SK-N-SH (cell line): ENCODE data around the gene XIRP1. TPM values are rescaled to one million over a fixed set of nuclear protein-coding genes. Genes with fewer than 3 reads are reported as not detected.

Experiments
- CTCF ChIA-PET: fragments of 300-600, 350-600 bp; formaldehyde crosslinking; extraction: SDS; loops from one replicate; lab custom pipeline; 2021; lab: Yijun Ruan, JAX
- POLR2A ChIA-PET: fragments of 350-600 bp; sonication (Branson Sonifier 250); formaldehyde crosslinking; extraction: SDS; loops from one replicate; lab custom pipeline; 2020; ENCODE audit warnings: antibody characterized with exemption, inconsistent platforms; lab: Yijun Ruan, JAX
- DNase-seq: peaks from one replicate; pipeline ENCODE4 v3.0.0; 2012
- H2AFZ ChIP-seq: fragments of 200-600 bp; sonication (generic); 2 replicates; pipeline ENCODE4 v1.8.1; 2016; ENCODE audit warnings: antibody characterized with exemption, mild to moderate bottlenecking, low read depth
- H3F3A ChIP-seq: fragments of 200-600 bp; sonication (generic); replicated peaks from 2 replicates; pipeline ENCODE3; 2016; ENCODE audit warnings: antibody characterized with exemption, mild to moderate bottlenecking; ENCODE audit not compliant: insufficient read depth
- H3K27ac ChIP-seq, 2 experiments: fragments of 200-500 bp in 1 of 2; fragments of 200-600 bp in 1 of 2; sonication (Bioruptor generic) in 1 of 2; sonication (generic), shearing (Covaris generic) in 1 of 2; 2 replicates each; pipeline versions ENCODE4 v1.5.1 to v1.6.1; 2014 to 2016; ENCODE audit warnings: low read depth in 2 of 2, inconsistent platforms in 1 of 2, low read length in 1 of 2, mild to moderate bottlenecking in 1 of 2, mixed read lengths in 1 of 2
- H3K27me3 ChIP-seq: fragments of 200-600 bp; sonication (generic), shearing (Covaris generic); 2 replicates; pipeline ENCODE4 v1.6.1; 2016; ENCODE audit warnings: mixed run types; ENCODE audit not compliant: insufficient read depth
- H3K36me3 ChIP-seq, 2 experiments: fragments of 200-500 bp in 1 of 2; fragments of 200-600 bp in 1 of 2; sonication (Bioruptor generic) in 1 of 2; sonication (generic) in 1 of 2; replicated peaks in 1 of 2; 2 replicates each; pipeline versions ENCODE3 to v1.5.1; 2014 to 2016; ENCODE audit warnings: low read length in 1 of 2, mild to moderate bottlenecking in 1 of 2; ENCODE audit not compliant: insufficient read depth in 2 of 2, control insufficient read depth in 1 of 2
- H3K4me1 ChIP-seq, 2 experiments: fragments of 200-500 bp in 1 of 2; fragments of 200-600 bp in 1 of 2; sonication (Bioruptor generic) in 1 of 2; sonication (generic), shearing (Covaris generic) in 1 of 2; 2 replicates each; pipeline versions ENCODE4 v1.5.1 to v1.6.1; 2014 to 2016; ENCODE audit warnings: low read depth in 1 of 2, low read length in 1 of 2, mixed run types in 1 of 2; ENCODE audit not compliant: insufficient read depth in 2 of 2, control insufficient read depth in 1 of 2
- H3K4me2 ChIP-seq: fragments of 200-600 bp; sonication (generic), shearing (Covaris generic); 2 replicates; pipeline ENCODE4 v1.6.1; 2017; ENCODE audit warnings: mixed run types
- H3K4me3 ChIP-seq, 2 experiments: fragments of 200-500 bp in 1 of 2; fragments of 200-600 bp in 1 of 2; sonication (Bioruptor generic) in 1 of 2; sonication (generic), shearing (Covaris generic) in 1 of 2; 2 replicates each; pipeline versions ENCODE4 v1.5.1 to v1.8.1; 2014 to 2016; ENCODE audit warnings: low read depth in 2 of 2, inconsistent platforms in 1 of 2, low read length in 1 of 2, mild to moderate bottlenecking in 1 of 2, mixed read lengths in 1 of 2, moderate library complexity in 1 of 2
- H3K79me2 ChIP-seq: fragments of 200-600 bp; sonication (generic); 2 replicates; pipeline ENCODE4 v1.8.1; 2017; ENCODE audit warnings: mild to moderate bottlenecking; ENCODE audit not compliant: insufficient read depth
- H3K9ac ChIP-seq: fragments of 200-600 bp; sonication (generic); 2 replicates; pipeline ENCODE4 v1.6.1; 2017; ENCODE audit warnings: mixed run types
- H3K9me2 ChIP-seq: fragments of 200-600 bp; sonication (generic); 2 replicates; pipeline ENCODE4 v1.6.1; 2017; ENCODE audit warnings: mixed run types
- H3K9me3 ChIP-seq: fragments of 200-600 bp; sonication (generic); 2 replicates; pipeline ENCODE4 v1.6.1; 2017; ENCODE audit warnings: mixed run types, mild to moderate bottlenecking, moderate library complexity
- H4K20me1 ChIP-seq: fragments of 200-600 bp; sonication (generic); 2 replicates; pipeline ENCODE4 v1.6.1; 2017; ENCODE audit warnings: mild to moderate bottlenecking, mixed run types; ENCODE audit not compliant: insufficient read depth
- ELF1 ChIP-seq: IDR thresholded peaks from 2 replicates; pipeline ENCODE4 v1.4.0; 2012
- EZH2phosphoT487 ChIP-seq: fragments of 200-600 bp; sonication (generic); IDR thresholded peaks from 2 replicates; pipeline ENCODE4 v1.6.1; 2017; ENCODE audit warnings: low read depth, mixed run types, mild to moderate bottlenecking, antibody characterized with exemption, moderate library complexity, borderline replicate concordance
- FOSL2 ChIP-seq: IDR thresholded peaks from 2 replicates; pipeline ENCODE4 v1.4.0; 2012; ENCODE audit warnings: low read depth, mild to moderate bottlenecking, moderate library complexity, borderline replicate concordance
- MEF2A ChIP-seq: IDR thresholded peaks from 2 replicates; pipeline ENCODE4 v1.4.0; 2012; ENCODE audit warnings: low read depth, borderline replicate concordance
- NFIC ChIP-seq: IDR thresholded peaks from 2 replicates; pipeline ENCODE4 v1.4.0; 2012; ENCODE audit warnings: borderline replicate concordance
- NRF1 ChIP-seq: IDR thresholded peaks from 2 replicates; pipeline ENCODE4 v1.6.1; 2012; ENCODE audit warnings: low read depth, mild to moderate bottlenecking, low read length
- POLR2AphosphoS5 ChIP-seq: IDR thresholded peaks from 2 replicates; pipeline ENCODE4 v1.6.1; 2012; ENCODE audit warnings: low read depth, low read length
- TEAD4 ChIP-seq: IDR thresholded peaks from 2 replicates; pipeline ENCODE4 v1.4.0; 2012; ENCODE audit warnings: mild to moderate bottlenecking, borderline replicate concordance; ENCODE audit not compliant: insufficient read depth
- USF2 ChIP-seq: fragments of 150-350 bp; IDR thresholded peaks from 2 replicates; pipeline ENCODE4 v1.6.1; 2017; ENCODE audit warnings: antibody characterized with exemption, low read length, low read depth, borderline replicate concordance
- YY1 ChIP-seq: IDR thresholded peaks from 2 replicates; pipeline ENCODE4 v1.4.0; 2012; ENCODE audit warnings: low read depth, mild to moderate bottlenecking
- WGBS: methylation state at CpG from one replicate; pipeline ENCODE4 v1.1.6; 2017; ENCODE audit warnings: low lambda C conversion rate; 5-methylcytosine and 5-hydroxymethylcytosine counted together
- polyA plus RNA-seq, 3 experiments: library from polyadenylated mRNA; depleted of rRNA; stranded (reverse); fragments of >200 nt; gene quantifications; 2 replicates each; pipeline ENCODE4 v1.2.3, GENCODE V29; 2012
- TF ChIP-seq, protein P1 (sequence below): IDR thresholded peaks from 2 replicates; pipeline ENCODE4 v1.4.0; 2012; ENCODE audit warnings: low read depth, borderline replicate concordance
- TF ChIP-seq, protein P2 (sequence below): fragments of 150-350 bp; IDR thresholded peaks from 2 replicates; pipeline ENCODE4 v1.6.1; 2016; ENCODE audit warnings: mild to moderate bottlenecking, low read depth, low read length
- TF ChIP-seq, protein P3 (sequence below): IDR thresholded peaks from 2 replicates; pipeline ENCODE4 v1.4.0; 2012; ENCODE audit warnings: low read depth, borderline replicate concordance

Gene XIRP1
- polyA plus RNA-seq, 1 of the 3 experiments (the other 2 are of a cell fraction) = not detected

- H3K4me1 ChIP-seq = no peaks in the 10 kb centered on the region
- 40% methylated on average over 1 of the region's 1 CpG for WGBS
- CTCF ChIA-PET = interaction anchor here (0.8 to 1.1 kb wide), 2 partner anchors 9 to 82 kb away, joined by 3 read pairs; no protein-coding TSS in a partner anchor
These were observed 17.1 kb upstream of the XIRP1 start for GRCh38 chr3:39209329-39209970.

More at GRCh38 chr3:39209329-39209970, 17.1 kb upstream of the XIRP1 start:
- Histone ChIP-seq H3K36me3 (no peaks in the 10 kb centered on the region), H3F3A (no peaks in the 10 kb centered on the region), H3K9me2 (no peaks in the 10 kb centered on the region), H3K9me3 (no peaks in the 10 kb centered on the region), H3K4me2 (no peak overlapping the region), H3K27ac (no peak overlapping the region), H3K4me3 (no peak overlapping the region), H2AFZ (no peak overlapping the region), H3K9ac (no peak overlapping the region), H3K27me3 (peaks cover 6% of the 10 kb centered on the region; the same call in 1 of the 2 replicates), H4K20me1 (no peaks in the 10 kb centered on the region), H3K79me2 (no peaks in the 10 kb centered on the region)
- POLR2A ChIA-PET = no interaction called here
- no peak for DNase-seq
- TF ChIP-seq, protein P1, sequence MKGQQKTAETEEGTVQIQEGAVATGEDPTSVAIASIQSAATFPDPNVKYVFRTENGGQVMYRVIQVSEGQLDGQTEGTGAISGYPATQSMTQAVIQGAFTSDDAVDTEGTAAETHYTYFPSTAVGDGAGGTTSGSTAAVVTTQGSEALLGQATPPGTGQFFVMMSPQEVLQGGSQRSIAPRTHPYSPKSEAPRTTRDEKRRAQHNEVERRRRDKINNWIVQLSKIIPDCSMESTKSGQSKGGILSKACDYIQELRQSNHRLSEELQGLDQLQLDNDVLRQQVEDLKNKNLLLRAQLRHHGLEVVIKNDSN = no peak
- TF ChIP-seq, protein P2, sequence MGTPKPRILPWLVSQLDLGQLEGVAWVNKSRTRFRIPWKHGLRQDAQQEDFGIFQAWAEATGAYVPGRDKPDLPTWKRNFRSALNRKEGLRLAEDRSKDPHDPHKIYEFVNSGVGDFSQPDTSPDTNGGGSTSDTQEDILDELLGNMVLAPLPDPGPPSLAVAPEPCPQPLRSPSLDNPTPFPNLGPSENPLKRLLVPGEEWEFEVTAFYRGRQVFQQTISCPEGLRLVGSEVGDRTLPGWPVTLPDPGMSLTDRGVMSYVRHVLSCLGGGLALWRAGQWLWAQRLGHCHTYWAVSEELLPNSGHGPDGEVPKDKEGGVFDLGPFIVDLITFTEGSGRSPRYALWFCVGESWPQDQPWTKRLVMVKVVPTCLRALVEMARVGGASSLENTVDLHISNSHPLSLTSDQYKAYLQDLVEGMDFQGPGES = no peak
- no peak for TF ChIP-seq YY1
- TF ChIP-seq ELF1 = no peak
- TF ChIP-seq MEF2A = no peak
- no peak for TF ChIP-seq NRF1
- TF ChIP-seq, protein P3, sequence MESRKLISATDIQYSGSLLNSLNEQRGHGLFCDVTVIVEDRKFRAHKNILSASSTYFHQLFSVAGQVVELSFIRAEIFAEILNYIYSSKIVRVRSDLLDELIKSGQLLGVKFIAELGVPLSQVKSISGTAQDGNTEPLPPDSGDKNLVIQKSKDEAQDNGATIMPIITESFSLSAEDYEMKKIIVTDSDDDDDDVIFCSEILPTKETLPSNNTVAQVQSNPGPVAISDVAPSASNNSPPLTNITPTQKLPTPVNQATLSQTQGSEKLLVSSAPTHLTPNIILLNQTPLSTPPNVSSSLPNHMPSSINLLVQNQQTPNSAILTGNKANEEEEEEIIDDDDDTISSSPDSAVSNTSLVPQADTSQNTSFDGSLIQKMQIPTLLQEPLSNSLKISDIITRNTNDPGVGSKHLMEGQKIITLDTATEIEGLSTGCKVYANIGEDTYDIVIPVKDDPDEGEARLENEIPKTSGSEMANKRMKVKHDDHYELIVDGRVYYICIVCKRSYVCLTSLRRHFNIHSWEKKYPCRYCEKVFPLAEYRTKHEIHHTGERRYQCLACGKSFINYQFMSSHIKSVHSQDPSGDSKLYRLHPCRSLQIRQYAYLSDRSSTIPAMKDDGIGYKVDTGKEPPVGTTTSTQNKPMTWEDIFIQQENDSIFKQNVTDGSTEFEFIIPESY = no peak
- TF ChIP-seq USF2 = no peak
- no peak for TF ChIP-seq NFIC
- no peak for TF ChIP-seq POLR2AphosphoS5
- TF ChIP-seq FOSL2 = no peak
- TF ChIP-seq EZH2phosphoT487 = no peak
- no peak for TF ChIP-seq TEAD4
